HG03064 (cell line): ENCODE results near the gene SPG11.
"Not testable (repeated sequence)": the region's sequence is repeated elsewhere in the genome, so short reads cannot be mapped to it uniquely, and the experiment has no call there.

ENCODE experiments used
- ATAC-seq: cut with Tn5 transposase; IDR thresholded peaks from one replicate; pipeline ENCODE4 v1.9.1; 2021; ENCODE audit warnings: low read depth; ENCODE audit not compliant: unreplicated experiment

The SPG11 gene

GRCh38 chr15:44535092-44535491 lies 128.4 kb downstream of the SPG11 start:
- no peak for ATAC-seq

- ATAC-seq = no peak
Observed at GRCh38 chr15:44532689-44533088, 130.8 kb downstream of the SPG11 start.

- not testable (repeated sequence) for ATAC-seq
Observed at GRCh38 chr15:44532275-44532674, 131.2 kb downstream of the SPG11 start.

- no peak for ATAC-seq
Observed at GRCh38 chr15:44530653-44531052, 132.8 kb downstream of the SPG11 start.

- no peak for ATAC-seq
Observed at GRCh38 chr15:44529864-44530604, 133.4 kb downstream of the SPG11 start.

- ATAC-seq = no peak
Observed at GRCh38 chr15:44527241-44527640, 136.2 kb downstream of the SPG11 start.

GRCh38 chr15:44525018-44525417 lies 138.4 kb downstream of the SPG11 start:
- no peak for ATAC-seq

- ATAC-seq = no peak
Observed at GRCh38 chr15:44519537-44519936, 143.9 kb downstream of the SPG11 start.

GRCh38 chr15:44516436-44516835 lies 147.0 kb downstream of the SPG11 start:
- ATAC-seq = no peak
